ENCODE measurements around the gene TIA1. TPM values are rescaled to one million over a fixed set of nuclear protein-coding genes. Genes with fewer than 3 reads are reported as not detected.
"Not testable (repeated sequence)": the region's sequence is repeated elsewhere in the genome, so short reads cannot be mapped to it uniquely, and the experiment has no call there.

The TIA1 gene
- total and polyA plus RNA-seq, 9 donors = 144 to 244 (median 168) TPM

DNA sequence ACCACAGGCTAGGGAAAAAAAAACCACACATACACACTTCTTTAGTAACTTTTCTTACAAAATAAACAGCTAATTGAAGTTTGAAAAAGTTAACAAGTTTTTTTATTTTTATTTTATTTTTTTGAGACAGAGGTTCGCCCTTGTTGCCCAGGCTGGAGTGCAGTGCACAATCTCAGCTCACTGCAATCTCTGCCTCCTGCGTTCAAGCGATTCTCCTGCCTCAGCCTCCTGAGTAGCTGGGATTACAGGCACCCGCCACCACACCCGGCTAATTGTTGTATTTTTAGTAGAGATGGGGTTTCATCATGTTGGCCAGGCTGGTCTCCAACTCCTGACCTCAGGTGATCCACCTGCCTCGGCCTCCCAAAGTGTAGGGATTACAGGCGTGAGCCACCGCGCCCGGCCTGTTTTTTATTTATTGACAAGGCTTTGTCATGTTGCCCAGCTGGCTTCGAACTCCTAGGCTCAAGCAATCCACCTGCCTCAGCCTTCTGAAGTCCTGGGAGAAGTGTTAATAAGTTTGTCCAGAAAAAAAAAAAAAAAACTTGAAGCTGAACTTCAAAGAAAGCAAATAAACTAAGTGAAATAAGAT, 78.7 kb downstream of the TIA1 start:
- not testable (repeated sequence) for H3K9me3 ChIP-seq (replicated peaks; ENCODE audit: control insufficient read depth, low read depth, low read length); H3K4me3 ChIP-seq (ENCODE audit: low read length); H3K27ac ChIP-seq (ENCODE audit: low read length); H3K27me3 ChIP-seq (ENCODE audit: control insufficient read depth, insufficient read depth, low read length); DNase-seq; H3K4me1 ChIP-seq (ENCODE audit: control insufficient read depth, insufficient read depth, low read length)
- WGBS (ENCODE audit: insufficient coverage) = 98% methylated on average over 7 of the region's 11 CpGs
- H3K36me3 ChIP-seq (ENCODE audit: control insufficient read depth, insufficient read depth, low read length) = peaks cover 43% of the 10 kb centered on the region

DNA sequence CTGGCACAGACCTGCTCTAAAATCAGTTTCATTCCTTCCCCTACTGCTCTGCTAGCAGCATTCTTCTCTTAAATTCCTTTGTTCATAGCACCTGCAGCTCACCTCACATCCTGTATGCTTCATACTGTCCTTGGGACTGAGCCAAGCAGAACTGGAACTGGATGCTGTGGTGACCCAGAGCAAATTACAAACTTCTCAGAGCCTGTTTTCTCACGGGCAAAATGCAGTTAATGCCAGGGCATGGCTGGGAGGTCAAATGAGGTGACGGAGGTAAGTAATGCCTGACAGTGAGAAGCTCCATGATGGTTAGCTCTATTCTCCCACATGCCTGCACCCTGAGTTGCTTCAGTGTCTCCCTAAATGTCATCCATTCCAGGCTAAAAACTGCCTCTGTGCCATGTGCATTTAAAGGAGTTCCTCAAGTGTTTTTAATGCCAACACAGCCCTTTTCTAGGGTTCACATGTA, 87.3 kb downstream of the TIA1 start:
- Histone ChIP-seq H3K9me3 (replicated peaks; ENCODE audit: control insufficient read depth, low read depth, low read length) (no peaks in the 10 kb centered on the region), H3K27me3 (ENCODE audit: control insufficient read depth, insufficient read depth, low read length) (no peaks in the 10 kb centered on the region), H3K27ac (ENCODE audit: low read length) (no peak overlapping the region), H3K4me3 (ENCODE audit: low read length) (no peak overlapping the region), H3K4me1 (ENCODE audit: control insufficient read depth, insufficient read depth, low read length) (no peaks in the 10 kb centered on the region), H3K36me3 (ENCODE audit: control insufficient read depth, insufficient read depth, low read length) (peaks cover 36% of the 10 kb centered on the region)
- 67% methylated on average over 1 of the region's 2 CpGs for WGBS (ENCODE audit: insufficient coverage)
- DNase-seq = no peak

DNA sequence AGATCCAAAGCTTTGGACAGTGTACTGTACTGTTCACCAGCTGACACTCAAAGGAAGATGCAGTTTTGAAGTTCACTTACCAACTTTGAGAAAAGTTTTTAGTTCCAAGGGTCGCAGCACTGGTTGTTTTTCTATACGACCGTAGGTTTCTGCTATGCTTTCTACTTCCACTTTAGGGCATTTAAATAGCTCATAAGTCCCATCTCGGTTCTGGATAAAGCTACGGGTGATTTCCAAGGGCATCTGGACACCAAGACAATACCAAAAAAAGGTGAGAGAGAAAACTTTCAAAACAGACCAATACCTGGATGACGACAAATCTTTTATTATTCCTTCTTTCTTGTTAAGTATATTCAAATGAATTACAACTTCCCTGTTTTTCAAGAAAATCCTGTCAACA, 87.9 kb downstream of the TIA1 start:
- no peaks in the 10 kb centered on the region for H3K27me3 ChIP-seq (ENCODE audit: control insufficient read depth, insufficient read depth, low read length)
- no peak overlapping the region for H3K27ac ChIP-seq (ENCODE audit: low read length)
- H3K9me3 ChIP-seq (replicated peaks; ENCODE audit: control insufficient read depth, low read depth, low read length) = no peaks in the 10 kb centered on the region
- WGBS (ENCODE audit: insufficient coverage) = 60% methylated on average over 1 of the region's 6 CpGs
- no peak overlapping the region for H3K4me3 ChIP-seq (ENCODE audit: low read length)
- H3K4me1 ChIP-seq (ENCODE audit: control insufficient read depth, insufficient read depth, low read length) = no peaks in the 10 kb centered on the region
- peaks cover 34% of the 10 kb centered on the region for H3K36me3 ChIP-seq (ENCODE audit: control insufficient read depth, insufficient read depth, low read length)
- no peak for DNase-seq

Other genes starting within 250 kb of the TIA1 start
- 36.1 TPM for gene PCBP1, start 161.2 kb downstream of the TIA1 start, total RNA-seq
- 100 to 1,000 TPM; 269 to 318 (median 299) TPM for gene PCBP1, start 161.2 kb downstream of the TIA1 start, polyA plus RNA-seq (ENCODE audit: insufficient read depth in 1 of 8, insufficient read length in 8 of 8, low replicate concordance in 1 of 8)
- gene C2orf42, start 57.6 kb downstream of the TIA1 start, total RNA-seq = 12.6 TPM
- 10 to 100 TPM in 2 of 8 donors, 1 to 10 TPM in 6; 7.7 to 11.9 (median 8.5) TPM for gene C2orf42, start 57.6 kb downstream of the TIA1 start, polyA plus RNA-seq (ENCODE audit: insufficient read depth in 1 of 8, insufficient read length in 8 of 8, low replicate concordance in 1 of 8)
- 31.3 TPM for gene PCYOX1, start 9.5 kb upstream of the TIA1 start, total RNA-seq
- 10 to 100 TPM; 26.8 to 41.2 (median 33.3) TPM for gene PCYOX1, start 9.5 kb upstream of the TIA1 start, polyA plus RNA-seq (ENCODE audit: insufficient read depth in 1 of 8, insufficient read length in 8 of 8, low replicate concordance in 1 of 8)
- 88.5 TPM for gene SNRPG, start 45.1 kb upstream of the TIA1 start, total RNA-seq
- 100 to 1,000 TPM in 1 of 8 donors, 10 to 100 TPM in 7; 78.2 to 113 (median 91.5) TPM for gene SNRPG, start 45.1 kb upstream of the TIA1 start, polyA plus RNA-seq (ENCODE audit: insufficient read depth in 1 of 8, insufficient read length in 8 of 8, low replicate concordance in 1 of 8)
- 39.7 TPM for gene FAM136A, start 53.4 kb upstream of the TIA1 start, total RNA-seq
- gene FAM136A, start 53.4 kb upstream of the TIA1 start, polyA plus RNA-seq (ENCODE audit: insufficient read depth in 1 of 8, insufficient read length in 8 of 8, low replicate concordance in 1 of 8) = 10 to 100 TPM; 34.4 to 41.7 (median 37.0) TPM